ENCODE results near the gene PRKN. TPM values are rescaled to one million over a fixed set of nuclear protein-coding genes. Genes with fewer than 3 reads are reported as not detected.

PRKN gene
- total and polyA plus RNA-seq, 2 donors (not counting 3 experiments of a cell fraction or from before 2014, with no cell fraction given): 0.06 TPM; not detected in 1

- Histone ChIP-seq H3K27ac (ENCODE audit: insufficient read depth, low read depth, low read length) (no peak overlapping the region), H3K27me3 (ENCODE audit: control insufficient read depth in 2 of 2, insufficient read depth in 2 of 2, low read length in 2 of 2) (no peaks in the 10 kb centered on the region), H2AFZ (ENCODE audit: low read depth, low read length) (no peak overlapping the region), H3K9me1 (replicated peaks; ENCODE audit: control insufficient read depth, extremely low read depth, insufficient read depth, low read length) (no peaks in the 10 kb centered on the region), H3K4me3 (replicated peaks in 1 of 3; ENCODE audit: insufficient read depth in 1 of 3, low read depth in 1 of 3, low read length in 3 of 3) (no peak overlapping the region), H3K4me1 (ENCODE audit: control insufficient read depth, extremely low read depth, insufficient read depth, low read length) (no peaks in the 10 kb centered on the region), H3K4me2 (ENCODE audit: insufficient read depth, low read length) (no peak overlapping the region), H3K9ac (replicated peaks; ENCODE audit: extremely low read depth, insufficient read depth, low read length) (no peak overlapping the region), H4K20me1 (replicated peaks; ENCODE audit: control insufficient read depth, extremely low read depth, insufficient read depth, low read length) (no peaks in the 10 kb centered on the region), H3K9me3 (replicated peaks; ENCODE audit: control insufficient read depth, insufficient read depth, low read length) (no peaks in the 10 kb centered on the region), H3K79me2 (ENCODE audit: control insufficient read depth, insufficient read depth, low read length) (no peaks in the 10 kb centered on the region), H3K36me3 (ENCODE audit: control insufficient read depth in 2 of 2, extremely low read depth in 1 of 2, insufficient read depth in 2 of 2, low read length in 2 of 2) (no peaks in the 10 kb centered on the region)
- no TSS peak for BruUV-seq (replicated peaks)
- FAIRE-seq (no peak), DNase-seq (ENCODE audit: low read depth, low spot score) (no peak)
- CTCF ChIA-PET: no interaction called here
- POLR2A ChIA-PET: no interaction called here
- dilution Hi-C loops (cut with MboI; ENCODE audit: extremely low pct_ligation_motif_present, low sequenced_read_pairs): no loop called here
- intact Hi-C loops (cut with micrococcal nuclease): no loop called here
- TF ChIP-seq JUN (IDR thresholded peaks at IDR 0.05; ENCODE audit: borderline replicate concordance, insufficient read depth, insufficient read length, low read depth) (no peak), CTCF (IDR thresholded peaks at IDR 0.05; ENCODE audit: extremely low read depth in 1 of 2, insufficient read depth in 1 of 2, low read depth in 1 of 2, low read length in 2 of 2) (no peak)
Measured at GRCh38 chr6:162369091-162369490, 358.5 kb downstream of the PRKN start.

GRCh38 chr6:162364488-162364887 is 363.1 kb downstream of the PRKN start:
- no peaks in the 10 kb centered on the region for H3K9me3 ChIP-seq (replicated peaks; ENCODE audit: control insufficient read depth, insufficient read depth, low read length)
- H3K27me3 ChIP-seq (ENCODE audit: control insufficient read depth in 2 of 2, insufficient read depth in 2 of 2, low read length in 2 of 2): no peaks in the 10 kb centered on the region
- H3K4me2 ChIP-seq (ENCODE audit: insufficient read depth, low read length): no peak overlapping the region
- no peaks in the 10 kb centered on the region for H4K20me1 ChIP-seq (replicated peaks; ENCODE audit: control insufficient read depth, extremely low read depth, insufficient read depth, low read length)
- no TSS peak for BruUV-seq (replicated peaks)
- H2AFZ ChIP-seq (ENCODE audit: low read depth, low read length): no peak overlapping the region
- no peaks in the 10 kb centered on the region for H3K4me1 ChIP-seq (ENCODE audit: control insufficient read depth, extremely low read depth, insufficient read depth, low read length)
- no peak overlapping the region for H3K9ac ChIP-seq (replicated peaks; ENCODE audit: extremely low read depth, insufficient read depth, low read length)
- no peak overlapping the region for H3K4me3 ChIP-seq (replicated peaks in 1 of 3; ENCODE audit: insufficient read depth in 1 of 3, low read depth in 1 of 3, low read length in 3 of 3)
- CTCF ChIA-PET: no interaction called here
- POLR2A ChIA-PET: no interaction called here
- H3K79me2 ChIP-seq (ENCODE audit: control insufficient read depth, insufficient read depth, low read length): no peaks in the 10 kb centered on the region
- no peaks in the 10 kb centered on the region for H3K9me1 ChIP-seq (replicated peaks; ENCODE audit: control insufficient read depth, extremely low read depth, insufficient read depth, low read length)
- no peak overlapping the region for H3K27ac ChIP-seq (ENCODE audit: insufficient read depth, low read depth, low read length)
- intact Hi-C loops (cut with micrococcal nuclease): no loop called here
- dilution Hi-C loops (cut with MboI; ENCODE audit: extremely low pct_ligation_motif_present, low sequenced_read_pairs): no loop called here
- no peak for DNase-seq (ENCODE audit: low read depth, low spot score)
- no peak for TF ChIP-seq FOS (IDR thresholded peaks at IDR 0.05; ENCODE audit: borderline replicate concordance, insufficient read depth, low read length)
- no peak for TF ChIP-seq MYC (IDR thresholded peaks at IDR 0.05; ENCODE audit: low read depth, low read length)
- H3K36me3 ChIP-seq (ENCODE audit: control insufficient read depth in 2 of 2, extremely low read depth in 1 of 2, insufficient read depth in 2 of 2, low read length in 2 of 2): no peaks in the 10 kb centered on the region
- FAIRE-seq: no peak

Data from endothelial cell of umbilical vein (primary cell).